K562 (cell line): ENCODE data around the gene DRD2.
A peak's percentile ranks its signal among the peaks of the same experiment; 100 is the strongest.

Experiments used
- CBFA2T3 ChIP-seq: fragments of 450-650 bp; IDR thresholded peaks from 2 replicates; pipeline ENCODE4 v1.6.1; 2017
- CEBPG ChIP-seq, 3 experiments: fragments of 200-800 bp in 1 of 3; sonication (Bioruptor generic) in 1 of 3; sonication (generic) in 1 of 3; formaldehyde crosslinking in 1 of 3; IDR thresholded peaks in 2 of 3; conservative IDR thresholded peaks in 1 of 3; 2 replicates each; pipeline versions ENCODE4 v1.6.1 to v1.8.0; 2016 to 2022; ENCODE audit warnings: missing compliant biosample characterization in 2 of 3, missing genetic modification characterization in 2 of 3, mild to moderate bottlenecking in 1 of 3, missing genetic modification reagents in 1 of 3
- NFIC ChIP-seq: fragments of 450-650 bp; IDR thresholded peaks from 2 replicates; pipeline ENCODE4 v1.6.1; 2017; ENCODE audit warnings: mild to moderate bottlenecking, inconsistent platforms
- THAP7 ChIP-seq: fragments of 250-450 bp; sonication (Bioruptor Pico); IDR thresholded peaks from 2 replicates; pipeline ENCODE4 v1.5.0; 2021
- ZFX ChIP-seq: sonication (generic); formaldehyde crosslinking; IDR thresholded peaks from 2 replicates; pipeline ENCODE4 v1.8.0; 2022; ENCODE audit warnings: mild to moderate bottlenecking, missing genetic modification reagents, moderate library complexity
- TF ChIP-seq, protein P1 (sequence below), 3 experiments: IDR thresholded peaks in 2 of 3; conservative IDR thresholded peaks in 1 of 3; 2 replicates each; pipeline ENCODE4 v1.5.1; 2011 to 2012; ENCODE audit warnings: low read length in 3 of 3, mild to moderate bottlenecking in 3 of 3, control low read depth in 2 of 3, improper control_type of control experiment in 1 of 3, inconsistent platforms in 1 of 3, low read depth in 1 of 3, mixed read lengths in 1 of 3, moderate library complexity in 1 of 3; ENCODE audit not compliant: insufficient read depth in 2 of 3

GRCh38 chr11:113373981-113374560 lies 101.1 kb downstream of the DRD2 start:
- TF ChIP-seq, protein P1, sequence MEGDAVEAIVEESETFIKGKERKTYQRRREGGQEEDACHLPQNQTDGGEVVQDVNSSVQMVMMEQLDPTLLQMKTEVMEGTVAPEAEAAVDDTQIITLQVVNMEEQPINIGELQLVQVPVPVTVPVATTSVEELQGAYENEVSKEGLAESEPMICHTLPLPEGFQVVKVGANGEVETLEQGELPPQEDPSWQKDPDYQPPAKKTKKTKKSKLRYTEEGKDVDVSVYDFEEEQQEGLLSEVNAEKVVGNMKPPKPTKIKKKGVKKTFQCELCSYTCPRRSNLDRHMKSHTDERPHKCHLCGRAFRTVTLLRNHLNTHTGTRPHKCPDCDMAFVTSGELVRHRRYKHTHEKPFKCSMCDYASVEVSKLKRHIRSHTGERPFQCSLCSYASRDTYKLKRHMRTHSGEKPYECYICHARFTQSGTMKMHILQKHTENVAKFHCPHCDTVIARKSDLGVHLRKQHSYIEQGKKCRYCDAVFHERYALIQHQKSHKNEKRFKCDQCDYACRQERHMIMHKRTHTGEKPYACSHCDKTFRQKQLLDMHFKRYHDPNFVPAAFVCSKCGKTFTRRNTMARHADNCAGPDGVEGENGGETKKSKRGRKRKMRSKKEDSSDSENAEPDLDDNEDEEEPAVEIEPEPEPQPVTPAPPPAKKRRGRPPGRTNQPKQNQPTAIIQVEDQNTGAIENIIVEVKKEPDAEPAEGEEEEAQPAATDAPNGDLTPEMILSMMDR (IDR thresholded peaks at IDR 0.05 in 2 of 3, conservative IDR thresholded peaks at IDR 0.05 in 1 of 3; ENCODE audit: insufficient read depth in 2 of 3, low read depth in 1 of 3, low read length in 3 of 3) = no peak
- TF ChIP-seq CEBPG (CRISPR knock-in tag; IDR thresholded peaks at IDR 0.05) (no peak), CEBPG (tag; conservative IDR thresholded peaks at IDR 0.05 in 1 of 2, IDR thresholded peaks at IDR 0.05 in 1 of 2) (no peak), NFIC (no peak; the same call in 1 of the 2 replicates), ZFX (CRISPR knock-in tag) (no peak), CBFA2T3 (peak; percentile 77), THAP7 (CRISPR knock-in tag) (no peak)
